Stimulated activated CD4-positive, alpha-beta T cell treated with anti-CD3 and anti-CD28 coated beads, TNF-alpha, amount 100 ng/mL, for 48 hours (primary cell): ENCODE data around the gene ZNF331.
A peak's percentile ranks its signal among the peaks of the same experiment; 100 is the strongest.
"Not testable (repeated sequence)": the region's sequence is repeated elsewhere in the genome, so short reads cannot be mapped to it uniquely, and the experiment has no call there.

Experiments
- DNase-seq, 3 donors: peaks; one replicate each; pipeline ENCODE4 v3.0.0-alpha.2; 2020; ENCODE audit warnings: low read depth in 3 of 3

ZNF331 gene

DNA sequence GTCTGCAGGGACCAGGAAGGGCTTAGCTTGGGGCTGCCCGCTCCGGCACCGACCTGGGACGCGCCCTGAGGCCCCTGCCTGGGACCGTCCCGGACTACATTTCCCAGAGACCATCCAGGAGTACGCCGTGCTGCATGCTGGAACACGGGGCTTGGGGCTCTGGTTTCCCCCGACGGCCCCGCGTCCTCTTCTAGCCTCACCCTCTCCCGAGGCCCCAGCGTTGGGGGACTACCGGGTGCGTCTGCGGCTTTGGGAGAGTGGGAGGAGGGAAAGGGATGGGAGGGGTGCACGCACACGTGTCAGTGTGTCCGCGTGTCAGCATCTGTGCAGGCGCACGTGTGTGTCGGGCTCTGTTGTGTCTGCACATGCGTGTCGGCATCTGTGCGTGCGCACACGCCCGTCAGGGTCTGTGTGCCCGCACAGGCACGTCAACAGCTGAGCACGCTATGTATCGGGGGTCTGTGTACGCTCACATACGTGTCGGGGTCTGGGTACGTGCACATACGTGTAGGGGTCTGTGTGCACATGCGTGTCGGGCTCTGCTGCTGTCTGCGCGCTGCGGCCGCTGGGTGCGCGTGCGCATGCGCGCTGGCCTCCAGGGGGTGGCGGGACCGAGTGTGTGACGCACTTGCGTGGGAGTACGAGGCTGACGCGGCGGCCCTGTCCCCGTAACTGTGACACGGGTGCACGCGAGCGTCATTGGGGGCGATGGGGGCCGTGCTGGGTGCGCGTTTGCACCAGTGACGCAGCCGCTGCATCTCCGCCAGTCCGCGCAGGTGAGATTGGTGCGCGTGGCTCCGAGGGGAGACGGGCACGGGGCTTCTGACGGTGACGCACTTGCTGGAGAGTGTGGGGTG is at the start of gene ZNF331:
Gene ZNF331 (plus strand): TSS at position 625 of the 857 bp plus-strand sequence. CDS start 31,232 bp downstream, outside the sequence.
- peak; percentile 65 to 80 (median 76) for DNase-seq

DNA sequence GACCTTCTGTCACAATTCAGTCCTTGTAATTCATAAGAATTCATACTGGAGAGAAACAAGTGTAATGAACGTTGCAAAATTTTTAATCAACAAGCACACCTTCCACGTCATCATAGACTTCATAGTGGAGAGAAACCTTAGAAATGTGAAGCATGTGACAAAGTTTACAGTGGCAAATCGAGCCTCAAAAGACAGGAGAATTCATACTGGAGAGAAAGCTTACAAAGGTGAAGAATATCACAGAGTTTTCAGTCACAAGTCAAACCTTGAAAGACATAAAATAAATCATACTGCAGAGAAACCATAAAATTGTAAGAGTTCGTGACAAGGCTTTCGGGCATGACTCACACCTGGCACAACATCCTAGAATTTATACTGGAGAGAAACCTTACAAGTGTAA is 45.8 kb upstream of the ZNF331 start:
- DNase-seq = no peak

DNA sequence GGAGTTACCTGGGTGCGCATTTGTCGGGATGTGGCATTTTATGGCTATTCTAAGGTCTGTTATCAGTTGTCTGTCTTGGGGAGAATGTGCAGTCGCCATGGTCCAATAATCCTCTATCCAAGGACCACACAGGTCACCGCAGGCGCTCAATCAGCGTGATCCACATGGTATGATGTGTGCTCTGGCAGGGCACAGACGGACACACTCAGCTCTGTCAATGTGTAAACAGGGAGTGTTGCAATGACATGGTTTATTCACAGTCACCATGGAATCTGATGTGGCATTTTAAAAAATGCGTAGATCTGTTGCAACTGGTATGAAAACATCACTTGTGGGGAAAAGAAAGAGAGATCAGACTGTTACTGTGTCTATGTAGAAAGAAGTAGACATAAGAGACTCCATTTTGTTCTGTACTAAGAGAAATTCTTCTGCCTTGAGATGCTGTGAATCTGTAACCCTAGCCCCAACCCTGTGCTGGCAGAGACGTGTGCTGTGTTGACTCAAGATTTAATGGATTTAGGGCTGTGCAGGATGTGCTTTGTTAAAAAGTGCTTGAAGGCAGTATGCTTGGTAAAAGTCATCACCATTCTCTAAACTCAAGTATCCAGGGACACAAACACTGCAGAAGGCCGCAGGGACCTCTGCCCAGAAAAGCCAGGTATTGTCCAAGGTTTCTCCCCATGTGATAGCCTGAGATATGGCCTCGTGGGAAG is 40.5 kb upstream of the ZNF331 start:
- DNase-seq = not testable (repeated sequence)

DNA sequence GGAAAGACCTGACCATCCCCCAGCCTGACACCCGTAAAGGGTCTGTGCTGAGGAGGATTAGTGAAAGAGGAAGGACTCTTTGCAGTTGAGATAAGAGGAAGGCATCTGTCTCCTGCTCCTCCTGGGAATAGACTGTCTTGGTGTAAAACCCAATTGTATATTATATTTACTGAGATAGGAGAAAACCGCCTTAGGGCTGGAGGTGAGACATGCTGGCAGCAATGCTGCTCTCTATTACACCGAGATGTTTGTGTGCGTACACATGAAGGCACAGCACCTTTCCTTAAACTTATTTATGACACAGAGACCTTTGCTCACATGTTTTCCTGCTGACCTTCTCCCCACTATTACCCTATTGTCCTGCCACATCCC is 39.9 kb upstream of the ZNF331 start:
- not testable (repeated sequence) for DNase-seq

DNA sequence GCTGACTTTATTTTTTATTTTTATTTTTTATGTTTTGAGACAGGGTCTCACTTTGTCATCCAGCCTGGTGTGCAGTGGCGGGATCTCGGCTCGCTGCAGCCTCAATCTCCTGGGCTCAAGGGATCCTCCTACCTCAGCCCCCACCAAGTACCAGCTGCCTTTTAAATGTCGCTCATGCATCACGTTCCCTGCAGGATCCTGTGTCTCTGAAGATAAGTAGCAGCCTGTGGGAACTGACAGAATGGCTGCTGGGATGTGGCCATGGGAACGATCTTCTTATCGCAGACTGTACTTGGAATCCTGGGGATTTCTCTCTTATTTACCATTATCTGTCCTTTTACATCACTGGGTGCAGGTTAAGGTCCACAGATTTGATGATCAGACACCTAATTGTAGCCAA is 34.8 kb upstream of the ZNF331 start:
- DNase-seq = not testable (repeated sequence)

DNA sequence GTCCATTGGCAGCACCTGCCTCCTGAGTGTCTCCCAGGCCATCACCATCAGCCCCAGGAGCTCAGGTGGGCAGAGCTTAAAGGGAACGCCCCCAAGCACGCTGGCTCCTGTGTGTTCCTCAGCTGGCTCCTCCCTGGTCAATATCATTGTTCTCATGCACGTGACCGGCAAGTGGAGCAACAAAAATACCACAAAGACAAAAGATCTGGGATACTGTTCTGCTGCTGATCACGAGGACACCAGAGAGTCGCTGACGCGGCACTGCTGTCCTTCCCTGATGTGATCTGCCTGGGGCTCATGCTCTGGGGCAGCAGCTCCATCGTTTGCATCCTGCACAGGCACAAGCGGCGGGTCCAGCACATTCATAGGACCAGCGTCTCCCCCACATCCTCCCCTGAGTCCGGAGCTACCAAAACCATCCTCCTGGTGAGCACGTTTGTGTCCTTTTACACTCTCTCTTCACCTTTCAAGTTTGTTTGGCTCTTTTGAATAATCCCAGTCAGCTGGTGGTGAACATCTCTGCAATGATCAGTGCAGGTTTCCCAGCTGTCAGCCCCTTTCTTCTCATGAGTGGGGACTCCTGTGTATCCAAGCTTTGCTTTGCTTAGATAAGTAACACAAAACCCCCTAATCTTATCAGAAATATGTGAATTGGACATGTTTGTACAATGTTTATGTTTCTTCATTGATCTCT is 34.1 kb upstream of the ZNF331 start:
- DNase-seq = not testable (repeated sequence)

DNA sequence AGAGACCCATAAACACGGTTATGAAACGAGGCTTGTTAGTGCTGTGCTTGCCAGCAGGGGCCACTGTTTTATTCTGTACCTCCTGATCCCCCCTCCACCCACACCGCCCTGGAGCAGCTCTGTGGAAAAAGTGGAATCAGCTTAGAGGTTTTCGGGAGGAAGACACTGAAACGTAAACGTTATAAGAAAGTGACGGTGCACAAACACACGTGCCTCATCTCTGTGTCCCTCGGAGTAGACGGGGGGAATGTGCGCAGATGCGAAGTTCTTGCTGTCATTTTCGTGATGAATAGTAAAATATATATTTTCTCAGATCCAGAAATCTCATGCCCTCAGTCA is 33.6 kb upstream of the ZNF331 start:
- not testable (repeated sequence) for DNase-seq

DNA sequence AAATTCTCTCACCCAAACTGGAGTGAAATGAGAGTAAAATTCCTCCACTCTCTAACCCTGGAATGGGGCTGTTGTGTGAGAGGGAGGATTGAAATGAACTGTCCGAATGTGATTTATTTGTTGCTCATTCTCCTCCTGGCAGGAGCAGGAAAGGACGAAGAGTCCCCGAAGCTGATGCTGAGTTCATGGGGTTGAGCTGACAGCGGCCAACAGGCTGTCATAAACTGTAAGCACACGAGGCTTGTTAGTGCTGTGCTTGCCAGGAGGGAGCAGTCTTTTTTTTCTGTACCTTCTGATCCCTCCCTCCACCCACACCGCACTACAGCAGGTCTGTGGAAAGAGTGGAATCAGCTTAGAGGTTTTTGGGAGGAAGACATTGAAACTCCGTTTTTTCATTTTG is 33.1 kb upstream of the ZNF331 start:
- no peak for DNase-seq

DNA sequence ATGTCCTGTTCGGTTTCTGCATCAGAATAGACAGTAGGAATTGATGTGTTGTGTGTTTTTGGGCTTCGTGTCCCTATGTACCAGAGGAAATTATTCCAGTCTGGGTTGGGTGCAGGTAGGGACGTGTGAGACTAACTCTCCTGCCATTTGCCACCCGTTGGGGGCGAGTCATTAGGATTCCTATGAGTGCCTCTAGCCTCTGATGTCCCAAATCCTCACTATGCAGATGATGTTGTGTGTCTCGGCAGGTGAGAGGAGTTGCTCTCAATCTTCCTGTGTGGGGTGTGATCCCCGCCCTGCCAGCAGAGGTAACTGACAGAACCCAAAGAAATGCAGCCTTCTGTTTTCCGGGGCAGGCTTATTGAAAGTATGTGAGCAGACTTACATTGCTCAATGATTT is 31.2 kb upstream of the ZNF331 start:
- DNase-seq = no peak

DNA sequence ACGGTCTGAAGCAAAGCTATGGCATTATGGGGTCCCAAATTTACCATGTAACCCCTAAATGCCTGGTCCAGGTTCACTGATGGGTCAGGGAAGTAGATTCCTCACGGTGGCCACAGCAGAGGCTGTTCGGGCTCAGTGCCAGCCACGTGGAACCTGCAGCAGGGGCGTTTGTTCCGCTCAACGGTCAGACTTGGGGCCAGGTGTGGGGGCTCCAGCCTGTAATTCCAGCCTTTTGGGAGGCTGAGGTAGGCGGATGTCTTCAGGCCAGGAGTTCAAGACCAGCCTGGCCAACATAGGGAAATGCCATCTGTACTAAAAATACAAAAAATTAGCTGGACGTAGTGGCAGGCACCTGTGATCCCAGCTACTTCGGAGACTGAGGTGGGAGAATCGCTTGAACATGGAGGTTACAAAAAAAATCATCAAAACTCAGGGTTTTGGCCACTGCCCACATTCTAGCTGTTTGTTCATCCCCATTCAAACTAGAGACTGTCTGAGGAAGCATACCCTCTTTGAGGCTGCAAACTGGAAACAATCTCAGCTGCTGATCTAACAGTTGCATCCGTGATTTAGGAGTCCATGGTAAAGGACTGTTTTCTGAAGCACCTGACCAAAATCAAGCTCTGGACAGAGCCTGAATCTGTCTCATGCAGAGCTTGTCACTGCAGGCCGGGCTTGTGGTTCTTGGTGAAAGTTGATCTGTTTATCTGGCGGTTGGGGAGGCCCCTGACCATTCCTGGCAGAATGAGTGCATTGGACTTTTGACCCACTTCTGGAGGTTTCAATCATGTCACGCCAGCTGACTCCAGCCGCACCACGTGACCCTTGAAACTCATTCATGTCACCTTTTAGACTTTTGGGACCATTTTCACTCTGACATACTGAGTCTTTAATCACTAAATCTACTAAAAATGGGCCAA is 30.2 kb upstream of the ZNF331 start:
- no peak for DNase-seq

DNA sequence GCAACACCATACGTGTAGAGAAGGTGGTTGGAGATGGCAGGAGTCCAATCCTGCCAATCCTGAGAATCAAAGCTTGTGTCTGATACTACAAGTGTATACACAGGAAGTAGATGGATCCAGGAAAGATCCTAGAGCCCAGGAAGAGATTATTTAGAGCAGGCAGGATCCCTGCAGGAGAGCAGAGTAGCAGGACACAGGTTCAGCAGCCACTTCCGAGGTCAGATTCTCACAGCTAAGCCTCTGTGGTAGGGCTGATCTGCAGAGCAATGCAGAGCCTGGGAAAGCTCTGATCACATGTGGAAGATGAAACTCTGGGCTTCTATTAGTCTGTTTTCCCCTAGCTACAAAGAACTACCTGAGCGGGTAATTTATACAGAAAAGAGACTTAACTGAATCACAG is 28.5 kb upstream of the ZNF331 start:
- no peak for DNase-seq

DNA sequence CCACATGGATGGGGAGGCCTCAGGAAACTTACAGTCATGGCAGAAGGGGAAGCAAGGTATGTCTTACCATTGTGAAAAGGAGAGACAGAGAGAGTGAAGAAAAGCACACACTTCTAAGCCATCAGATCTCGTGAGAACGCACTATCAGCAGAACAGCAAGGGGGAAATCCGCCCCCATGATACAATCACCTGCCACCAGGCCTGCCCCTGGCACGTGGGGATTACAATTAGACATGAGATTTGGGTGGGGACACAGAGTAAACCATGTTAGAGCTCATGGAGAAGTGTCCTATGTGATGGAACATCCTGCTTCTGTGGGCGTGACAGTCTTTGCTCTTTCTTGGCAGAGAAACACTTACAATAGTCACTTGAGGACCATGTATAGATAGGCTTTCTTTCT is 28.1 kb upstream of the ZNF331 start:
- no peak for DNase-seq

DNA sequence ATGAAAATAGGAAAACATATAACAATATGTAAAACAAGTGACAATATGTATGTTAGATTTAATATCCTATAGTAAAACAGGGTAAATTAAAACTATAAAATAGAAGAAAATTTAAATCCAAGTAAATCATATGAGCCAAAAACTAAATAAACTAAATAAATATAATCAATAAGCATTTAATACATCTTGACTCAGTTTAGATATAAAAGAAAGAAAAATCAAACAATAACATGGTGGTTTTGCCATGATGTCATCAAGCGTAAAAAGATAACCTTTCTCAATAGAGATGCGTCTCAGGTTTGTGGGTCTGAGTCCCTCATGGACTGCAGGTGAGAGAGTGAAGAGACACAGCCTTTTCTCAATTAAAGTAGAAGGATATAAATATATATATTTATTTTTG is 26.6 kb upstream of the ZNF331 start:
- DNase-seq = no peak

DNA sequence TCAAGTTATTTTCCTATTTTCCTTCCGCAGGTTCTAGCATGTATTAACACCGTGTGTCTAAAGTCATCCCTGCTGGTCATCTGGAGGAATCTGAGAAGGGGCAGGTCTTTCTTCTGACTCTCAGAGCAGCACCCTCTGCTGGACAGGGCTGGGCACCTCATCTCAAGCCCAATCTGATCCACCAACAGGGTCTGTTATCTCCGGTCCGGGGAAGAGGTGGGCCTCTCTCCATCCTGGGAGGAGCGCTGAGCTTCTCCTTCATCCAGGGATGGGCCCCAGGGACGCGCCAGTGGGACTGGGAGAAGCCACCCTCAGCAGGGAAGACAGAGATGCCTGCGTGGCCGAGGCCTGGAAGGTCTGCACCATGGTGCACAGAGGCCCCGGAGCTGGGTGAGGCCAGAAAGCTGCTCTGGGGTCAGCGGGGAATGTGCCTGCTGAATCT is 26.0 kb upstream of the ZNF331 start:
- DNase-seq = peak in 2 of 3 donors; percentile 4 to 40

DNA sequence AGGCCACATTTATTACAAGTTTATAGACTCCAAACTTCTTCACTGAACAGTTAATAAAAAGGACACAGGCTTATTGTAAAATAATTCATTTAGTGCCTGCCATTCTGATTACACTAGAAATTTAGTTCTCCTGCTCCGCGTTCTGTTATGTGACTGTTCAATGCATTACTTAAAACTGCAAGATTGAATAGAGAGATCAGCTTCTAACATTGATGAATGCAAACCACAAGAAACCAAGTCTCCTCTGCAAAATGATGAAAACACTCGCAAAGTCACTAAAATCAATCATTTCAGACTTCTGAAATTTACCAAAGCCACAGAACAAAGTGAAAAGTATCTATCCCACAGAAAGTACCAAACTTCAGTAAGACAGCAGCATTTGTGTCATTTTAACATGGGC is 22.9 kb upstream of the ZNF331 start:
- DNase-seq = not testable (repeated sequence)

DNA sequence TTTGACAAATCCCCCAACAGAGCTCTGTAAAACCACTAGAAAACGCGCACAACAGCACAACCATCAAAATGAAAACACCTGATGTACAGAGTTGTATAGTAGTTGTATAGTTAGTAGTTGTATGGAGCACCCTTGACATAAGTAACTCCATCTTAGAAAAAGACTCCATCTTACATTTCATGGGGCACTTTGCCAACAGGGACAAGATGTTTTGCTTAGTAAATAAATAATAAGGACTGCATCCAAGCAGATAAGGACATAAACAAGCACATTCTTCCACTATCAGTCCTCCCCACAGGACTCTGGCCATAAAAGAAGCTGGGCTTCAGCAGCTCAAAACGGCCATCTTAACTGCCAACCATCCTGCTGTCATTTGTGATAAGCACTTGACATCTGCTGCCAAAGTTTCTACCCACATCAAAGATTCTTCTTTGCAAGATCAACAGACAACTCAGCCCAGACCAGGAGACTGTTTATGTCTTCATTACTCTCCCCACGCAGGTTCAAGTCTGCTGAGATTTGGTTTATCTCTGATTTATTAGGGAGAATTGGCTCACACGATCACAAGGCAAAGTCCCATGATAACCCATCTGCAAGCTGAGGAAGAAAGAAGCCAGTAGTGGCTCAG is 20.7 kb upstream of the ZNF331 start:
- DNase-seq = no peak

DNA sequence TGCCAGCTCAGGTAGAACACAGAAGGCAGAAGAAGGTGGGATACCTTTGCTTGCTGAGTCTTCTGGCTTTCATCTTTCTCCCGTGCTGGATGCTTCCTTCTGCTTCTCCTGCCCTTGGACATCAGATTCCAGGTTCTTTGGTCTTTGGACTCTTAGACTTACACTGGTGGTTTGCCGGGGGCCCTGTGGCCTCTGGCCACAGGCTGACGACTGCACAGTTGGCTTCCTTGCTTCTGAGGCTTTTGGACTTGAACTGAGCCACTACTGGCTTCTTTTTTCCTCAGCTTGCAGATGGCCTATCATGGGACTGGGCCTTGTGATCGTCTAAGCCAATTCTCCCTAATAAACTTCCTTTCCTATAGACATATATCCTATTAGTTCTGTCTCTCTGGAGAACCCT is 19.8 kb upstream of the ZNF331 start:
- DNase-seq = no peak

DNA sequence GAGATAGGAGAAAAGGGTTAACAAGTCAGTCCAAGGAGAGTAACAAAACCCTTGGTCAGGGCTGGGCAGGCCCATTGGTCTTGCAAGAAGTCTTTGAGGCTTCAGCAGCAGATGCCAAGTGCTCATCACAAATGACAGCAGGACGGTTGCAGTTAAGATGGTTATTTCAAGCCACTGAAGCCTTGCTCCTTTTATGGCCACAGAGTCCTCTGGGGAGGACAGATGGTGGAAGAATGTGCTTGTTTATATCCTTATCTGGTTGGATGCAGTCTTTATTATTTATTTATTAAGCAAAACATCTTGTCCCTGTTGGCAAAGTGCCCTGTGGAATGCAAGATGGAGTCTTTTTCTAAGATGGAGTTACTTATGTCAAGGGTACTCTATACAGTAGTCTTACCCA is 19.2 kb upstream of the ZNF331 start:
- DNase-seq = no peak

DNA sequence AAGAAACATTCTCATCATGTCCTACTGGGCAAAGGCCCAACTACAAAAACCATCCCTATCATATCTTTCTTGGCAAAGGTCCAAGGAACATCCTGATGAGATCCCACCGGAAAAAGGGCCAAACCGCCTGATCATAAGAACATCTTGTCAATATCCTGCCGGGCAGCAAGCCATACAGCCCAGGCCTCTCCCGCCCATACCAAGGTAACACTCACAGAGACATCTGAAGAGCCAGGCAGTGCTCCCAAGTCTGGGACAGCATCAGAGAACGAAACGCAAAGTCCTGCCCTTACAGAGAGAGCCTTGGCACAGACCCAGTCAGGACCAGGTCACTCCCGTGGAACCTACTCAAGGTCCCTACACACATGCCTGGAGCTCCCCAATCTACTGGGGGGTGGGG is 18.5 kb upstream of the ZNF331 start:
- no peak for DNase-seq

DNA sequence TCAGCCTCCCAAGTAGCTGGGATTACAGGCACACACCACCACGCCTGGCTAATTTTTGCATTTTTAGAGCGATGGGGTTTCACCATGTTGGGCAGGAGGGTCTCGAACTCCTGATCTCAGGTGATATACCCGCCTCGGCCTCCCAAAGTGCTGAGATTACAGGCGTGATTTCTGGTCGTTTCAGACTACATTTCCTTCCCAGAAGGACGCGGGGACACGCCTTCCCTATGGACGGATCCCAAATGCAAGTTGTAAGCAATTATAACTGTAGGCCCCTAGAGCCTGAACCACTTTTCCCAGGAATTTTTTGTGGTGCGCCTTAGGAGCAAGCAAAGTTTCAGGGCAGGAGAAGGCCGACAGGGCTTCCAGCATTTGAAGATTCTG is 17.8 kb upstream of the ZNF331 start:
- DNase-seq = no peak
